Left kidney (tissue), 2 donors: ENCODE results near the gene EPB41. TPM values are rescaled to one million over a fixed set of nuclear protein-coding genes. Genes with fewer than 3 reads are reported as not detected.
"Not testable (repeated sequence)": the region's sequence is repeated elsewhere in the genome, so short reads cannot be mapped to it uniquely, and the experiment has no call there.

Experiments
- DNase-seq: peaks from one replicate; pipeline ENCODE4 v3.0.0-alpha.2; 2013
- polyA plus RNA-seq: library from polyadenylated mRNA; unstranded; fragments of 120-200 nt; gene quantifications from one replicate; pipeline ENCODE4 v1.2.1, GENCODE V29; 2013; ENCODE audit not compliant: insufficient read length

The EPB41 gene
- polyA plus RNA-seq, 1 donor, result 70.6 TPM

DNA sequence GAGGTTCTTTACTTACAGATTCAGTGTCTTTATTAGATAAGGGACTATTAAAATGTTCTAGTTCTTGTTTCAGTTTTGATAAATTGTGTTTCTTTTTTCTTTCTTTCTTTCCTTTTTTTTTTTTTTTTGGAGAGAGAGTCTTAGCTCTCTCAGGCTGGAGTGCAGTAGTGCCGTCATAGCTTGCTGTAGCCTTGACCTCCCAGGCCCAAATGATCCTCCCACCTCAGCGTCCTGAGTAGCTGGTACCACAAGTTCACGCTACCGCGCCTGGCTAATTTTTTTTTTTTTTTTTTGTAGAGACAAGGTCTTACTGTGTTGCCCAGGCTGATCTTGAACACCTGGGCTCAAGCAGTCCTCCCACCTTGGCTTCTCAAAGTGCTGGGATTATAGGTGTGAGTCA lies 132.8 kb downstream of the EPB41 start:
- DNase-seq, result no peak

DNA sequence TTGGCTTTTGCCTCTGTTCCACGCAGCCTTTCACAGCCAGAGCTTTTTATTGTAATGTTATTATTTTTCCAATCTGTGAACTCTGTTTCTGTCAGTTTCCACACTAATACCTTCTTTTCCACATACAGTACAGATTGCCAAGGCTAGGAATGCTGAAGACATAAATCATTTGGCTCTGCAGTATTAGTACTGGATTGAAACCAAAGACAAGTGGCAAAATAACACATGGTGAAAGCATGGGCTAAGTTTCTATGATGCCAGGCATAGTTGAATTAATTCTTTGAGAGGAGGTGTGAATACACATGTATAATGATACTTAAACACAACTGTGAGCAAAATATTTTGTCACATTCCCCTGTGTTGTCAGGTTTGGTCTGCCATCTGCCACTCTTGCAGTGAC lies 135.8 kb downstream of the EPB41 start:
- DNase-seq, result no peak

DNA sequence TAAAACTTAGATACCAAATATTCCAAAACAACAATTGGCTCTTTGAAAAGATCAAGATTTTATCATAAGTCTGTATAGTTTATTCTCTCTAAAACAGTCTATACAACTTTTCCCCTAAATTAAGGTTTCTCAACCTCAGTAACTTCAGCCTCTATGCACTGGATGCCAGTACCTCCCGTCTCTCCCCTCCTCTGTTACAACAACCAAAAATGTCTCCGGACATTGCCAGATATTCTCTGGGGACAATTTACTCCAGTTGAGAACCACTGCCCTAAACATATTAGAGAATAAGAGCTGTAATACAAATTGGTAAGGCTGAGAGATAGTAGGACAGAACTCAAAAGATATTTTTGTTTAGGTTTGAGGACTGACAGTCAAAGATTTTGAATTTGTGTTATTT lies 137.7 kb downstream of the EPB41 start:
- no peak for DNase-seq

DNA sequence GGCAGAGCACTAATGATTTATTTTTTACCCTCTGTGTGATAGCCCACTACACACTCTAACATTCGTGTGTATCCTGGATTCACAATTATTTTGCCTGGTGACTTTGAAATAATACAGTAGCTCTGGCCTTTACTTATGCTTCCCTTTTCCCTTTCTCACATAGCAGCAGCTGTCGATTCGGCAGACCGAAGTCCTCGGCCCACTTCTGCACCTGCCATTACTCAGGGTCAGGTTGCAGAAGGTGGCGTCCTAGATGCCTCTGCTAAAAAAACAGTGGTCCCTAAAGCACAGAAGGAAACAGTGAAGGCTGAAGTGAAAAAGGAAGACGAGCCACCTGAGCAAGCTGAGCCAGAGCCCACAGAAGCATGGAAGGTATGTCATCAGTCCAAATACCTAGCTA lies 138.6 kb downstream of the EPB41 start:
- no peak for DNase-seq

DNA sequence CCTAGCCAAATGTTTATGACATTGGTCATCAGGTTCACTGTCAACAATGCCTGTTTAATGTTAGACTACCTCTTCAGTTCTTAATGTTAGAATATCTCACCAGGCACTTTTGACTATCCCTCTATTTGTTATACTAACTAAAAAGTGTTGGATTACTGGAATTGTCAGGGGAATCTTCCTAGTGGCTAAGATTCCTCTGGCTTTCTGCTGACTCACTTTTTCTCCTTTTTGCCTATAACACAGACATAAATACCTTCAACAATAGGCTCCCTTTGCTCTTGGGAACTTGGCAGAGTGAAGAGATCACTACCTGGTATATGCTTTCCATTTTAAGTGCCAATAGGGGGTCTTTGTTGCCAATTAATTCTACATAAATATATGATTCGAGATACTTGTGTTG lies 140.8 kb downstream of the EPB41 start:
- DNase-seq, result no peak

DNA sequence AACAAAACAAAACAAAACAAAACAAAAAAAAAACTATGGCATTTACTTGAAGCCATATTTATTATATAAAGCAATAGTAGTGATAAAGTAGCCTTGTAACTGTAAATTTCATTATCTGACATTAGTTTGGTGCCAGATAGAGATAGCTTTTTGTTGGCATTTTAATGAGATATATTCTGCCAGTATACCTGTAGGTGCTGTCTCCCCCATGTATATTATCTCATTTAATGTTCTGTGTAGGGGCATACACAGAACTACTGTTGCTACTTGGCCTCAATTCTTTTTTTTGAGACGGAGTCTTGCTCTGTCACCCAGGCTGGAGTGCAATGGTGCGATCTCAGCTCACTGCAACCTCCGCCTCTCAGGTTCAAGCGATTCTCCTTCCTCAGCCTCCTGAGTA lies 141.9 kb downstream of the EPB41 start:
- no peak for DNase-seq

DNA sequence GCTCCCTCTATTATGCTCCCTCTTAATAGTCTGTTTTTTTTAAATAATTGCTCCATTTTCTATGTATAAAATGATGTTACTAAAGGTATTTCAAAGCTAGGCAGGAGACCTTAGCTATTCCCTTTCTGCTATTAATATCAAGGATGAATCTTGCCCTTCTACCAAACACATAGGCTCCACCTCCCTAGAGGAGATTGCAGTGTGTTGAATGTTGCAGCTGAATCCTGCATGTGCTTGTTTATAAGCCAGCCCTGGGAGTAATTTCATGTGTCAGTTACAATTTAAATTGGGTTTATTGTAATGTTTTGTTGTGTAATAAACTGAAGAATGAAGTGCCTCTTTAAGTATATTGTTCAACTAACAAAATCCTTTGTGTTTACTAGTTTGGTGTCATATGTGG lies 143.3 kb downstream of the EPB41 start:
- no peak for DNase-seq

DNA sequence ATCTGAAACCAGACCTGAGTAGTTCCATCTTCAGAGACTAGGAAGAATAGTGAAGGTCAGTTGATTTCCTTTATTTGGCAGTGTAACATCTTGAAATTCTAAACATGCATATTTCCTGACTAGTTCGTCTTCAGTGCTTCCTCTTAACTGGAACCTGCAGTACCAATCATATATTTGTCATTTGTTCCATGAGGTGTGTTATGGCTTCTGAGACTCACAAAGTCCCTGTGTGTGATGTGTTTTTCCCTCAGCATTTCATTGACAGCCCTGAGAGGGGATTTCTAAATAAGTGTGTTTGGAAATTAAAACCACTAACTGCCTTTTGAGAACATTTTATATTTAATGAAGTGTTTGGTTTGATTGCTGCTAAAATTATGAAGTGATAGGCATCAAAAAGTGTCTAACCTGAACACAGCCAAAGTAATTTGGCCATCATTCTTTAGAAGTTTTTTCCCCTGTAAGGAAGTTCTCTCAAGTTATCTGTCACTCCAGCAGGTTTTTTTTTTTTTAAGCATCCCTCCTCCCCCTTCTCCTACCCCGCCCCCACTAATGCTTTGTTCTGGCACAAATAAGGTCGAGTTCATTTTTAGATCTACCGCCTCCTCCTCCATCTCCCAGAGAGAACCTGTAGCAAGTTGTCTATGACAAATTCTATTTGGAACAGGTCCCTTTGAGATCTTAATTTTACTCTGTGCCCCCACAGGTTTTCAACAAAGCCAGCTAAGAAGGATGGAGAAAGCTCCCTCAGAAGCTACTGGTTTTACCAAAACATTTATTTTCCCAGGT lies 148.0 kb downstream of the EPB41 start:
- DNase-seq, result no peak

DNA sequence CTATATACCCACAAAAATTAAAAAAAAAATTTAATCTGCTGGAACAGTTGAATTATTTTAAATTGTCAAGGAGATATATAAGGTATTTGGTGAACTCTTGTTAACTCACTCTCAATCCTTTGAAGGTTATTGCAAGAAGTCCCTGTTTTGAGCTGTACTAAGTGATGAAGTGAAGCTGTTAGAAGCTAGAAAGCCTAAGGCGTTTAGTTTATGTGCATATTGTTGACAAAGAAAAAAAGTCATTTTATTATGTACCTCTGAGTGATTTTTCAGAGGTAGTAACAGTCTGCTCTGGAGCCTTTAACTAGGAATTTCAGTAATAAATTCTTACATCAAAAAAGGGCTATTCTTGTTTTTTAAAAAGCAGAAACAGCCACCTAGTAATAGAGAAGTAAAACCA lies 149.7 kb downstream of the EPB41 start:
- no peak for DNase-seq

DNA sequence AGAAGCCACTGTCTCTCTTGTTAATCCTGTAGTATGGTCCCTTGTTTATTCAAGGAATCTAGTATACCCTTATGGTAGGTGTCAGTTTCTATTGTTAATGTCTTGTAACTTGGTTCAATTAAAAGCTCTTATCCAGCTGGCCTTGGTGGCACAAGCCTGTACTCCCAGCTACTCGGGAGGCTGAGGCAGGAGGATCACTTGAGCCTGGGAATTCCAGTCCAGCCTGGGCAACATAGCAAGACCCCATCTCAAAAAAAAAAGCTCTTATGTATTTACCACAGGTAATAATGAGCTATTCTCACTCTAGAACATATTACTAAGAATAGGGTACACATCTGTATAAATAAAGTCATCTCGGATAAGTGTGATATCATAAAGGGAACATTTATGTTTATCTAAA lies 162.8 kb downstream of the EPB41 start:
- DNase-seq, result no peak

DNA sequence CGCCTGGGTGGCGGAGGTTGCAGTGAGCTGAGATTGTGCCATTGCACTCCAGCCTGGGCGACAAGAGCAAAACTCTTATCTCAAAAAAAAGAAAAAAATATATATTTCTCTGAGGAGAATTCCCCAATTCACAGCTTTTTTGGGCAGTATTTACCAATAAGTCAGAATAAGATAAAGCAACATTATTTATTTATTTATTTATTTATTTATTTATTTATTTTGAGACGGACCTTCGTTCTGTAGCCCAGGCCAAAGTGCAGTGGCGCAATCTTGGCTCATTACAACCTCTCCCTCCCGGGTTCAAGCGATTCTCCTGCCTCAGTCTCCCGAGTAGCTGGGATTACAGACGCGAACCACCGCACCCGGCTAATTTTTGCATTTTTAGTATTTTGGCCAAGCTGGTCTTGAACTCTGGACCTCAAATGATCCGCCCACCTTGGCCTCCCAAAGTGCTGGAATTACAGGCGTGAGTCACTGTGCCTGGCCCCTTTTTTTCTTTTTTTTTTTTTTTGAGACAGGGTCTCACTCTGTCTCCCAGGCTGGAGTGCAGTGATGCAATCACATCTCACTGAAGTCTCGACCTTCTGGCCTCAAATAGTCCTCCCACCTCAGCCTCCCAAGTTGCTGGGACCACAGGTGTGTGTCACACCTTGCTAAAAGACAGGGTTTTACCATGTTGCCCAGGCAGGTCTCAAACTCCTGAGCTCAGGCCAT lies 165.7 kb downstream of the EPB41 start:
- not testable (repeated sequence) for DNase-seq

DNA sequence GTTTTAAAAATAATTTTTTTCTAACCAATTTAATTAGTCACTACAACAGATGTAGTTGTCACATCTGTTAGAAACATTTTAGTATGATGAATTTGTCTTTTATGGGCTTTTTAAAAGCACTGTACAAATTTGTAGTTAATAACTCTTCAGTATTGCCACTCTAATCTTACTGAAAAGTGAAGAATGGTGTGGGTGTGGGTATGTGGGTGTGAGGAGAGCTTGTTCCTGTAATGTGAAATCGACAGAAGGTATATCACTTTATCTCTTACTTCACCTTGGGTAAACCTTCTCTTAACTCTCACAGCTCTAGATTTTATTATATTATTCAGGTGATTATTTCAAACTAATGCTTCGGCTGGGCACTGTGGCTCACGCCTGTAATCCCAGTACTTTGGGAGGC lies 166.8 kb downstream of the EPB41 start:
- no peak for DNase-seq

DNA sequence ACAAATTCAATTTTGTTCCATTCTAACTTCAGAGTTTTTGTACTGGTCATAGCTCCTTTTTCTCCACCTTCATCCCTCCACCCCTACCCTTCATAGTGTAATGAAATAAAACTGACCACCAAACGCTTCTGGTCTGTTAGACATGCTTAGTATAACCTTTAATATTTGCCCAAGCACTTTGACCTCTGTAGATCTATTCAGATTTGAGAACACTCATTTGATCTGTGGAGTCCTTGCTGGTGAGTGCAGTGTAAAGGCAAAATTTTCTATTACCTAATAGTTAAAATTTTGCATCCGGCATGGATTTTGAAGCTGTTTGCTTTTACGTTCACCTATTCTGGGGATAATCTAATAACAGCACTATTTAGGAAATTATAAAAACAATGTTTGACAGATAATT lies 168.2 kb downstream of the EPB41 start:
- no peak for DNase-seq

DNA sequence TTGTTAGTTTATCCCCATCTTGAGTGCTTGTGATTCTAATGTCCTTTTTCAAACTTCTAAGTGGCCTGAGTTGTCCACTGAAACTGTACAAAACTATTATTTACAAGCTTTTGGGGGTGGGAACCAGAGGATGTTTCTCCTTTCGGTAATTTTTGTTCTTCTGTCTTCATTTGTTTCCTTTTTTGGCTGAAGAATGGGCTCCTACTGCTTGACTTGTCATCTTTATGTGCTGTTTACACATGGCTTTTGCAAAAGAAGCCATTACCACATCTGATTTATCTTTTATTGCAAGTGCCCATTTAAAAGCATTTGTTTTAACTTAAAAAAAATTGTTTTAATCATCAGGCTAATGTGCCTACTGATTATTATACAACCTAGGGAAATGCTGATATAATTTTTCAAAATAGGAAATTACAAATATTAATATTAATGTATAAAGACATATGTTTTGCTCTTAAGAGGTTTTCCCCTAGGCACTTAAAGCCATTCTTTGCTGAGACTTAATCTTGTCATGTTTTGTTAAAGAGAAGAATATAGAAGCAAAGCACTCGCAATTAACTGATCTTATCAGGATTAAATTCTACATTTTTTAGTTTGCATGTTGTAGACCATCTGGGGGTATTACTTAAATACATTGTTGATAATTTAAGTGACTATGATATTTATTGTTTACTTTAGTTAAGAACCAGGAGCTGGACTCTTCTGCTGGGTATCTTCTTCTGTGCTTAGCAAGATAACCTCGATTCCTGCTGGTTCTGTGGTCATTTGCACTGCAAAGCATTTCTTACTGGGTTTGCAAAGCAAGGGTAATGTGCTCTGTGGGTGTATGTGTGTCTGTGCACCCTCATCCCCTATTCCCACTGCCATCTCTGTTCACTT lies 169.2 kb downstream of the EPB41 start:
- DNase-seq, result no peak

DNA sequence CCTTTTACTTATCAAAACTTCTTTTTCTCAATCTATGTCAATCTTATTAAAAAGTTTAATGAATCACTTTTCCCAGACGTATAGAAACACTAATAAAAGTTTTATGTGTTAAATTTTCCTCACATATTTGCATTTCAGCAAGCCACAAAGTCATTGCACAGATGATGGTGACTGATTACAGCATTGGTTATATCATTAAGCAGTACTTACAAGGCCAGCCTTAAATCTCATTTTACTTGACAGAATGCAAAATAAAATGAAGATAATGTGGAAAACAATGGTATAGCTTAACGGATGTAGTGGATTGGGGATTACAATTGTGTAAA lies 169.8 kb downstream of the EPB41 start:
- DNase-seq, result no peak

DNA sequence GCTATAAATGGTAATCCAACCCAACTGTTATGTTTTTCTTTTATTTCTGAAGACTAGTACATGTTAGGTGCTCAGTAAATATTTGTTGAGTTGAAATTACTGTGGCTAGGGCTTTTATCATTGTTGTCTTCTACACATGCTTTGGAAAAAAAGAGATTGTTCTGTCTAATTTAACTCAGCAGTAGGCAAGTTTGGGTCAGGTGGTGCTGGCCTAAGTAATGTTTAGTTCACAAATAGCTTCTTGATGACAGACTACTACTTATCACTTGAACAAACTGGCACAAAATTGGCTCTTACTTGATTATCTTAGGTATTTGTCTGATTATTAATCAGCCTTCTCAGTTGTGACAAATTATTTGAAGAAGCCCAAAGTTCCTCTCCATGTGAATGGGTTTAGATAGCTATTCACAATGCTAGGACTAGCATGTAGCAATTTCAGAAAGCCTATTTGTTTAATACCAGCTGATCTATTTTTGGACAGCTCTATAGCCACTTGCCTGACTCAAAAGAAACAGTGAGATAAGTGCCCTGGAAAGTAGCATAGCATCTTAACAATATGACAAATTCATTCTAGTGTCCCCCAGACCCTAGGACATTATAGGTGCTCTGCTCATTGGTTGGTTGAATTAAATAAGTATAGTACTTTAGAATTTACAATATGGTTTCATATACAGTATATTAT lies 176.7 kb downstream of the EPB41 start:
- no peak for DNase-seq

DNA sequence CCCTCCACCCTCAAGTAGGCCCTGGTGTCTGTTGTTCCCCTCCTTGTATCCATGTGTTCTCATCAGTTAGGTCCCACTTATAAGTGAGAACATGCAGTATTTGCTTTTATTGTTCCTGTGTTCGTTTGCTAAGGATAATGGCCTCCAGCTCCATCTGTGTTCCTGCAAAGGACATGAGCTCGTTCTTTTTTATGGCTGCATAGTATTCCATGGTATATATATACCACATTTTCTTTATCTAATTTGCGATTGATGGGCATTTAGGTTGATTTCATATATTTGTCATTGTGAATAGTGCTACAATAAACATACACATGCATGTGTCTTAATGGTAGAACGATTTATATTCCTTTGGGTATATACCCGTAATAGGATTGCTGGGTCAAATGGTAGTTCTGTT lies 178.3 kb downstream of the EPB41 start:
- DNase-seq, result not testable (repeated sequence)

DNA sequence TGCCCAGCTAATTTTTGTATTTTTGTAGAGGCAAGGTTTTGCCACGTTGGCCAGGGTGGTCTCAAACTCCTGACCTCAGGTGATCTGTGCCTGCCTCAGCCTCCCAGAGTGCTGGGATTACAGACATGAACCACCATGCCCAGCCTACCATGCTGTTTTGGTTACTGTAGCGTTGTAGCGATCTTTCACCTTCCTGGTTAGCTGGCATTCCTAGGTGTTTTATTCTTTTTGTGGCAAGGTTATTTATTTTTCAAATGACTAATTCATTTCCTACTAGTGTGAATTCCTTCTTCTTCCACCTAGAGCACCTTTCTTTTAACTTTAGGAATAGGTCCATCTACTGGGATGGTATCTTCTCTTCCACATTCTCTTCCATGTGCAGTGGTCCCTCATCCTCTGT lies 180.1 kb downstream of the EPB41 start:
- no peak for DNase-seq

DNA sequence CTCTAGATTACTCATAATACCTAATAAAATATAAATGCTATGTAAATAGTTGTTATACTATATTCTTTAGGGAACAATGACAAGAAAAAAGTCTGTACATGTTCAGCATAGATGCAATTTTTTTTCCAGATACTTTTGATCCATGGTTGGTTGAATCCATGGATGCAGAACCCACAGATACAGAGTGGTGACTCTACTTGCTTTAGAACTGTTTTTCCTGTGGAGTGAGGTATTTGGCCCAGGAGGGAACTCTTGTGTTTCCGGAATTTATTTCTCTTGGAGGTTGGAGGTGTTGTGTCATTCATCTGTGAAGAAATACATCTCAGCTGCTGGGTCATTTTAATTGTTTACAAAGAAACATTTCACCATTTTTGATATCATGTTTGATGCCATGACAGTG lies 180.6 kb downstream of the EPB41 start:
- no peak for DNase-seq

DNA sequence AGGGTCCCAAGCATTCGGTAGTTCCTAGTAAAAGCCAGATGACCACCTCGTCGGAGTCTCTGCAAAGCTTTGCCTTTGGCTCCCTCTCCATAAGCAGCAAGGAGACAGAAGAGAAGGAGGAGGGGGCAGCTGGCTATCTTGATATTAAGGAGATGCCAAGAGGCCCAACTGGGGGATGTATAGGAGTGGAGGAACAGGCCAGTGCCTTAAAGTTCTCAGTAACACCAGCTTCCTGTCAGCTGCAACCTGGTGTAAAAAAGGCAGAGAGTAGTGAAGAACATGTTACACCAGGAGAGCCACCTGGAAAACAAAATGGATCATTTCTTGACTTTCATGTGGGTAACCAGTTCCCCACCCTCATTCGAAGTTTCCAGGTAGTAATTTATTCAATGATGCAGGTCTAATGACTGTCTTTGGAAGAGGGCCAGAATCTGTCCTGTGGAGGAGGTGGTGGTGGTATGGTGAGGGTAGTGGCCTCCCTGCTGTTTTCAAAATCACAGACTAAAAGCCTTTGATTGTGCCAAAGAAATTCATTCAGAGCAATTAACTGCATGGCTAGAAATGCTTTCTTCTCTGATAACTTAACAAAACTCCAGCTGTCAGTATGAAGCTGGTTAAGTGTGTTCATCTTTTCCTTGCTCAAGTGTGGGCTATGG lies 182.0 kb downstream of the EPB41 start:
- DNase-seq, result peak; percentile 33

DNA sequence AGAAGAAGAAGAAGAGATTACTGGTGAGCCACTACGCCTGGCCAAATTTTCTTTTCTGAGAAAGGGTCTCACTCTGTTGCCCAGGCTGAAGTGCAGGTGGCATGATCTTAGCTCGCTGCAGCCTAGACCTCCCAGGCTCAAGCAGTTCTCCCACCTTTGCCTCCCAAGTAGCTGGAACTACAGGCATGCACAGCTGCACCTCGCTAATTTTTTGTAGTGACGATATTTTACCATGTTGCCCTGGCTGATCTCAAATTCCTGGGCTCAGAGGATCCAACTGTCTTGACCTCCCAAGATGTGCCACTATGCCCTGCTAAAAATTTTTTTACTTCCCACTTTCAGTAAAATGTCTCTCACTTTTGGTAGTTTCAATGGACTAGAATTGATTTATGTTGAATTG lies 184.9 kb downstream of the EPB41 start:
- DNase-seq, result no peak

DNA sequence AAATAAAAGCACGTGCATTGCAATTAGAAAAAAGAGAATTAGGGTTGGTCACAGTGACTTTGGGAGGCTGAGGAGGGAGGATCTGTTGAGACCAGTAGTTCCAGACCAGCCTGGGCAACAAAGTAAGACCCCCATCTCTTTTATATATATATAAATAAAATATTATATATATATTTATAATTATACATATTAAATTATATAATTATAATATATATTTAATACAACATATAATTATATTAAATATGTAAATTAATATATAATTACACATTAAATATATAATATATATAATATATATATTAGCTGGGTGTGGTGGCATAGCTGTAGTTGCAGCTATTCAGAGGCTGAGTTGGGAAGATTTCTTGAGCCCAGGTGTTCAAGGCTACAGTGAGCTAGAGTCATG lies 186.1 kb downstream of the EPB41 start:
- no peak for DNase-seq
